Keratinocyte (primary cell): ENCODE data around the gene SLC34A1. TPM values are rescaled to one million over a fixed set of nuclear protein-coding genes. Genes with fewer than 3 reads are reported as not detected.

Experiments
- DNase-seq: peaks from one replicate; pipeline ENCODE4 v3.0.0-alpha.2; 2011; ENCODE audit warnings: low read depth, missing footprints, low spot score
- FAIRE-seq: peaks from 2 replicates; lab custom pipeline; 2011; peaks lifted over from hg19 to GRCh38; lab: Jason Lieb, UNC
- H2AFZ ChIP-seq: 2 replicates; pipeline ENCODE4 v1.6.0; 2012; ENCODE audit warnings: low read length, control low read depth, inconsistent platforms; ENCODE audit not compliant: control insufficient read depth
- H3K27ac ChIP-seq: 2 replicates; pipeline ENCODE4 v1.5.1; 2011; ENCODE audit warnings: low read length; ENCODE audit not compliant: control insufficient read depth, insufficient read depth
- H3K27me3 ChIP-seq: 3 replicates; pipeline ENCODE4 v1.6.0; 2011; ENCODE audit warnings: low read length; ENCODE audit not compliant: control insufficient read depth, insufficient read depth; ENCODE audit errors: extremely low read depth
- H3K36me3 ChIP-seq, 2 experiments: 2 replicates in 1 of 2; 3 replicates in 1 of 2; pipeline ENCODE4 v1.5.1; 2011; ENCODE audit warnings: low read length in 2 of 2, mild to moderate bottlenecking in 1 of 2; ENCODE audit not compliant: control insufficient read depth in 2 of 2, insufficient read depth in 2 of 2; ENCODE audit errors: extremely low read depth in 1 of 2
- H3K4me1 ChIP-seq: 3 replicates; pipeline ENCODE4 v1.5.1; 2011; ENCODE audit warnings: low read length; ENCODE audit not compliant: control insufficient read depth, insufficient read depth; ENCODE audit errors: extremely low read depth
- H3K4me2 ChIP-seq: 3 replicates; pipeline ENCODE4 v1.6.0; 2011; ENCODE audit warnings: low read depth, low read length; ENCODE audit not compliant: control insufficient read depth, insufficient read depth; ENCODE audit errors: extremely low read depth
- H3K4me3 ChIP-seq, 3 experiments: fragments of 200-600 bp in 1 of 3; sonication (generic) in 1 of 3; 2 replicates in 2 of 3; 3 replicates in 1 of 3; pipeline ENCODE4 v1.5.1; 2011 to 2016; ENCODE audit warnings: low read length in 3 of 3, mild to moderate bottlenecking in 3 of 3, control low read depth in 2 of 3, inconsistent platforms in 1 of 3, low read depth in 1 of 3, mixed read lengths in 1 of 3, mixed run types in 1 of 3, moderate library complexity in 1 of 3; ENCODE audit not compliant: control insufficient read depth in 2 of 3, insufficient read depth in 2 of 3; ENCODE audit errors: extremely low read depth in 1 of 3
- H3K79me2 ChIP-seq: 2 replicates; pipeline ENCODE4 v1.6.0; 2012; ENCODE audit warnings: low read length; ENCODE audit not compliant: control insufficient read depth, insufficient read depth
- H3K9ac ChIP-seq: 3 replicates; pipeline ENCODE4 v1.6.0; 2011; ENCODE audit warnings: low read length; ENCODE audit not compliant: control insufficient read depth, insufficient read depth; ENCODE audit errors: extremely low read depth
- H3K9me1 ChIP-seq: 3 replicates; pipeline ENCODE4 v1.6.0; 2011; ENCODE audit warnings: low read length; ENCODE audit not compliant: control insufficient read depth, insufficient read depth; ENCODE audit errors: extremely low read depth
- H3K9me3 ChIP-seq: 2 replicates; pipeline ENCODE4 v1.5.1; 2012; ENCODE audit warnings: low read depth, low read length; ENCODE audit not compliant: control insufficient read depth
- H4K20me1 ChIP-seq: 3 replicates; pipeline ENCODE4 v1.6.0; 2011; ENCODE audit warnings: low read length; ENCODE audit not compliant: control insufficient read depth, insufficient read depth; ENCODE audit errors: extremely low read depth
- CTCF ChIP-seq, 3 experiments: IDR thresholded peaks in 1 of 3; conservative IDR thresholded peaks in 1 of 3; optimal IDR thresholded peaks in 1 of 3; 2 replicates in 2 of 3; 3 replicates in 1 of 3; pipeline versions ENCODE3 to v1.5.1; 2011; ENCODE audit warnings: low read length in 3 of 3, mild to moderate bottlenecking in 3 of 3, moderate library complexity in 2 of 3, control low read depth in 1 of 3, inconsistent platforms in 1 of 3; ENCODE audit not compliant: insufficient read depth in 2 of 3; ENCODE audit errors: extremely low read depth in 1 of 3
- EZH2 ChIP-seq: IDR thresholded peaks from one replicate; pipeline ENCODE4 v1.6.1; 2012; ENCODE audit warnings: inconsistent platforms, mild to moderate bottlenecking, low read length, moderate library complexity
- dilution Hi-C: fragments of 300-500 bp; cut with MboI; formaldehyde crosslinking; loops from one replicate; pipeline ENCODE4 v1.7.0; 2020; ENCODE audit warnings: low sequenced_read_pairs; ENCODE audit not compliant: extremely low pct_ligation_motif_present
- polyA plus RNA-seq, 5 experiments: library from polyadenylated mRNA; depleted of rRNA in 3 of 5; stranded (reverse) in 3 of 5; stranded (forward) in 1 of 5; unstranded in 1 of 5; fragments of >200 nt; gene quantifications; 1 replicate in 1 of 5; 2 replicates in 3 of 5; 3 replicates in 1 of 5; pipeline versions ENCODE4 v1.2.1 to v1.2.3, GENCODE V29; 2011 to 2012; ENCODE audit warnings: missing spikeins in 2 of 5, low read depth in 1 of 5, low replicate concordance in 1 of 5

SLC34A1 gene
- polyA plus RNA-seq, 1 donor (not counting 4 experiments of a cell fraction or from before 2014, with no cell fraction given), result 0.07 TPM

GRCh38 chr5:177372910-177373309 is 11.3 kb upstream of the SLC34A1 start:
- H3K27me3 ChIP-seq, result no peaks in the 10 kb centered on the region
- H3K9me3 ChIP-seq, result no peaks in the 10 kb centered on the region
- H2AFZ ChIP-seq, result no peak overlapping the region
- H3K4me1 ChIP-seq, result peaks cover 42% of the 10 kb centered on the region
- H3K36me3 ChIP-seq, result peaks cover 0 to 15% of the 10 kb centered on the region in 2 experiments
- H3K4me3 ChIP-seq, result no peak overlapping the region
- H3K4me2 ChIP-seq, result no peak overlapping the region
- H3K9ac ChIP-seq, result no peak overlapping the region
- FAIRE-seq (no peak), DNase-seq (no peak)
- dilution Hi-C loops, result no loop called here
- no peaks in the 10 kb centered on the region for H3K9me1 ChIP-seq
- H3K27ac ChIP-seq, result no peak overlapping the region
- TF ChIP-seq EZH2 (no peak), CTCF (optimal IDR thresholded peaks at IDR 0.05 in 1 of 3, IDR thresholded peaks at IDR 0.05 in 1 of 3, conservative IDR thresholded peaks at IDR 0.05 in 1 of 3; ENCODE audit: extremely low read depth in 1 of 3, insufficient read depth in 2 of 3, low read length in 3 of 3) (no peak)
- H3K79me2 ChIP-seq, result no peaks in the 10 kb centered on the region
- H4K20me1 ChIP-seq, result no peaks in the 10 kb centered on the region

GRCh38 chr5:177373806-177374205 is 10.4 kb upstream of the SLC34A1 start:
- FAIRE-seq, result no peak
- Histone ChIP-seq H3K27me3 (no peaks in the 10 kb centered on the region), H3K4me3 (peak overlapping the region in 2 of 3 experiments; percentile 27 to 32), H3K9ac (no peak overlapping the region), H3K9me1 (peaks cover 2% of the 10 kb centered on the region), H3K9me3 (no peaks in the 10 kb centered on the region), H4K20me1 (no peaks in the 10 kb centered on the region), H3K4me1 (peaks cover 35% of the 10 kb centered on the region), H3K27ac (no peak overlapping the region), H3K4me2 (peak overlapping the region; percentile 70), H3K79me2 (no peaks in the 10 kb centered on the region), H2AFZ (peak overlapping the region; percentile 49), H3K36me3 (peaks cover 0 to 7% of the 10 kb centered on the region in 2 experiments)
- no peak for DNase-seq
- dilution Hi-C loops, result no loop called here
- TF ChIP-seq EZH2 (no peak), CTCF (optimal IDR thresholded peaks at IDR 0.05 in 1 of 3, IDR thresholded peaks at IDR 0.05 in 1 of 3, conservative IDR thresholded peaks at IDR 0.05 in 1 of 3; ENCODE audit: extremely low read depth in 1 of 3, insufficient read depth in 2 of 3, low read length in 3 of 3) (no peak)
